NCI-H2081 treated with DMSO at 0.1 percent for 48 hours (cell line): ENCODE measurements around the gene EIF5A.

Experiments
- DNase-seq: peaks from one replicate; lab custom pipeline; 2025; lab: John Stamatoyannopoulos, UW

Gene EIF5A

GRCh38 chr17:7306911-7307685 is at the start of gene EIF5A:
Gene EIF5A (plus strand): TSS chr17:7307628. CDS start chr17:7309636, 2,008 bp downstream.
- DNase-seq = peak; percentile 93

DNA sequence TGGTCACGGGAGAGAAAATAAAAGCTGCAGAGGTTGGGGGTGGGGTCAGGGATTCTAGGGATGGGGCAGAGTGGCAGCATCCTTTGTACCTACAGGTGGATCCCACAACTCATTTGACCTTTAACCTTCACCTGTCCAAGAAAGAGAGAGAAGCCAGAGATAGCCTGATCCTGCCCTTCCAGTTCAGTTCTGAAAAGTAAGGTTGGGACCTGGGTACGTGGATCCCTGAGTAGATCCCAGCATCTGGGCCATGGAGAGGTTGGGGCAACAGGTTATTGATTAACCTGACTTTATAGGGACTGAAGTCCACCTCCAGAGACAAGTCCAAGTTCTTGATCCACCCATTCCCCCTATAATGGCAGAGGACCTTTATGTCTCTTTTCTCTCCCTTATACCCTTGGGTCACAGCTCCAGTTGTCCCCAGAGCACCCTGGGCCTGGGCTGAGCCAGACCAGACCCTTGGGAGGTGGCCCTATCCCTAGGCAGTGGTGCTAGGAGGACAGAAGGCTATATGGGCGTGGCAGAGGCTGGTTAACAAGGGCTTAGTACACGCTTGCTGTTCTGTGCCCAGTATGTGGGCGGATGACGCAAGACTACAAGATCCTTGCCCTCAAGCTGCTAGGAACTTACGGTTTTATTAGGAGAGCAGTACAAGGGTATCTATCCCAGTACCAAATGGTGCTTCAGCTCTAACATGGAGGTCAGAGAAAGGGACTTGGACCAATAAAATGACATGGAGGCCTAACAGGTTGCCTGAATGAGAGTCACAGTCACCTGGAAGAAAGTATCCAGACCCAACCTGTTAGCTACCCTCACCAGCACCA is 48.5 kb upstream of the EIF5A start:
- no peak for DNase-seq

GRCh38 chr17:7259555-7259889 is 47.9 kb upstream of the EIF5A start:
- no peak for DNase-seq

- DNase-seq = no peak
These were observed 47.3 kb upstream of the EIF5A start for GRCh38 chr17:7260151-7260550.

DNA sequence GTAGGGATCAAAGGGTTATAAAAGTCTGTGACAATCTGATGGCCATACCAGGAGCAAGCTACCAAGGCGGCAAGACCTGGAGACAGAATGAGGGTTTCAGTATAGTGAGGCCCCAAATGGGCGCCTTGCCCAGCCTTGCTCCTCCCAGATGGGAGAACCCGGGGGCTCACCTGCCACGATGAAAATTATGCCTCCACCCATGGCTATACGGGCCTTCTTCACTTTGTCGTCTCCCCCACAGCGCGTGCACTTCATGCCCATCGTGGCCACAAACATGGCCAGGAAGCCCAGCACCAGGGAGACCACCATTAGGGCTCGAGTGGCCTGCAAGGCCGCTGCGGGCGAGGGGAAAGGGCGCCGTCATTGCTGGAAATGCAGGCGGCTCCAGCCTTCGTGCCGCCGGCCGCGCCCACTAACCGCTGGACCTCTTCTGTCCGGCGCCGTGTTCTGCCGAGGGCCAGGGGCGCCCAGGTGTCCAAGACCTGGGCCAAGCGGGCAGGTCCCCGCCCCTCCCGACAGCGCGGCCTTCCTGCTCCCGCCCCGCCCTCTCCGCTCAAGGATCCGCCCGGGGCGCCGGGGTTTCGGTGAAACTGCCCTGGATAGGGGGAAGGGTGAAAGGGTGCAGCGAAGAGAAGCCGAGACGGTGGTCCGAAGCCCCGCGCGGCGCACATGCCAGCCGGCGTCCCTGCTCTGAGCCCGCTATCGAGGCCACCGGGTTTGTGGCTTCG is 46.6 kb upstream of the EIF5A start:
- DNase-seq = no peak

- DNase-seq = no peak
These were observed 45.8 kb upstream of the EIF5A start for GRCh38 chr17:7261379-7262191.

DNA sequence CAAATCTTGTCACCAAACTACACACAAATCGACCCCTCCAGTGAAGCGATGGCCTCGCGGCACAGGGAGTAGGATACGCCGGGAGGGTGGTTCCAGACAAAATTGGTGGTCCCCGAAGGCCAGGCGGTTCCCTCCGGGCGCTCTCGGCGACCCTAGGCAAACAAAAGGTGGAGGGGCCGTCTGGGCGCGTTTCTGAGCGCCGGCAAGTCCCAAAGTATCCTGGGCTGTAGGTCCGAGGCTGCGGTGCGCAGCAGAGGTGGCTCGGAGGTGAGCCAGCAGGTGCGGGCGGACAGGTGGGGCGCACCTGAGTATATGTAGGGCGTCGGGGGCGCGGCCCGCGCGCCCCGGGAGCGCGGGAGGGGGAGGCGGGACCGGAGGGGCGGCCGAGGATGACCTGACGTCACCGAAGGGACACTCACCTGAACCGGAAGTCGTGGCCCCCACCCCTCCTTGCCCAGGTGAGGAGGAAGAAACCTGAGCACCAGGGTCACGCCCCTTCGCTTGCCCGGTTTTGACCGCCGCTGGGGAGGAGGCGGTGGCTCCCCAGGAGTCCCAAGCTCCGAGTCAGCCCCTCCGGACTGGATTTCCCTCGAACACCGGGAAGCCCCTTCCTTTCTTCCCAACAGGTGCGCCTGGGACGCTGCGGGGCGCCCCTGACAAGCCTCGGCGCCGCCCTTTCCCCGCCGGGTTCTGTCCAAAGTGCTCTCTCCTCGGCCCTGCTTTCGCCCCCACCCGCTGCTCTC is 45.1 kb upstream of the EIF5A start, which contains the start of gene CLDN7:
CLDN7 (minus strand) TSS at position 287 of the 743 bp plus-strand sequence. CDS start 435 bp downstream, outside the sequence.
- no peak for DNase-seq

DNA sequence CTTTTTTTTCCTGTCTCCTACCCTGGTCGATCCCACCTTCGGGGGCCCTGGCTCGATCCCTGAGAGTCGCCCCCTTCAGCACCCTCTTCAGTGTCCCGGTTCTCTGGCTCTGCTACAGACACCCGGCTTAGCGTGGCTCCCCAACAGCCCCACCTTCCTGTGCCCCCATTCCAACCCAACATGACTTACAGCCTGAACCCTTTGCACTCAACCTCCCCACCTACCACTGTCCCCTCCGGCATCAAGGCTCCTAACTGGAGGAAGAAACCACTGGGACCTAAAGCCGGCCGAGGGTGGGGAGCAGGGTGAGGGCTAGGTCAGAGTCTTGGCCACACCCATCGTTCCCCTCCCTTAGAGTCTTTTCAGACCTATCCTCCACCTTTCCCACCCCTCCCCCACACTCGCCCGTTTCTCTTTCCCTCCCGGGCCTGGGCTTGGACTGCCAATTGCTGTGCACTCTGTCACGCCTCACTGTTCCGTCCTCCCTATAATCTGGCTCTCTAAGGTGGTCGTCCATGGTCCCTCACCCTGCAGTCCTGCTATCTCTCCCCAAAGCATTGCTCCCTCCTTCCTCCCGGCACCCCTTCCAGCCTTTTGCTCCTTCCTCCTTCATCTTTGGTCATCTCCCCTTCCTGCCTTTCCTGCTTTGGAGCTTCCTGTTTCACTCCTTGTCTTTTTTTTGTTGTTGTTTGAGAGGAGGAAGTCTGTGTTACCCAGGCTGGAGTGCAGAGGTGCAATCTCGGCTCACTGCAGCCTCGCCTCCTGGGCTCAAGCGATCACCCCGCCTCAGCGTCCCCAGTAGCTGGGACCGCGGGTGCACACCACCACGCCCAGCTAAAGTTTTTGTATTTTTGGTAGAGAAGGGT is 44.3 kb upstream of the EIF5A start:
- no peak for DNase-seq

DNA sequence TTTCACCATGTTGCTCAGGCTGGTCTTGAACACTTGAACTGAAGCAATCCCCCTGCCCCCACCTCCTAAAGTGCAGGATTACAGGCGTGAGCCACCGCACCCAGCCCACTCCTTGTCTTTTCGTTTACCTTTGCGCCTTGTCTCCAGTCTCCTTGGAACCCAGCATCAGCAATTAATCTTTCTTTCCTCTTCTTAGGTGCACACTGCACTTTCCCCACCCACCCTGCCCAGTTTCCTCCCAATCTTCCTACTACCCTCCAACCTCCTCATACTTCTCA is 43.7 kb upstream of the EIF5A start:
- DNase-seq = no peak

GRCh38 chr17:7266784-7267183 is 40.6 kb upstream of the EIF5A start:
- no peak for DNase-seq

- DNase-seq = no peak
These were observed 28.0 kb upstream of the EIF5A start for GRCh38 chr17:7279448-7279847.

DNA sequence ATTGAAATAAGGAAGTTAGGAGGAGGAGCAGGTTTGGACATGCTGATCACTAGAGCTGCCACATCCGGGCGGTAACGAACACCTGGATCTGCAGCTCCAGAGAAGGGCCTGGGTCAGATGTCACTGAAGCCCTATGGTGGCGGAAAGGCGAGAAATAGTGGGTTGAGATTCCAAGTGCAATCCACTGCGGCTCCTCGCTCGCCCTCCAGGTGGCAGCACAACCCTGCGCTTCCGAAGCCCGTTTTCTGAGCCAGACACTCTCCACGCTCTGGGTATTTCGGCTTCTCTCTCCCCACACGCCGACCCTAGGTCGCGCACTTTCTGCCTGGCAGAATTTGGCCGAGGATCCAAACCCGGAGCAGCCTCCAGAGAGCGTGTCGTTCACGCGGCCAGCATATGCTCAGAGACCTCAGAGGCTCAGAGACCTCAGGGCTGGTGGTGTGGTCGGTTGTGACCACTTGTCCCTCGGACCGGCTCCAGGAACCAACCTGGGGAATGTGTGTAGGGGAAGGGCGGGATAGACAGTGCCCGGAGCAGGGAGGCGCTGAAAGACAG is 26.8 kb upstream of the EIF5A start:
- DNase-seq = no peak

DNA sequence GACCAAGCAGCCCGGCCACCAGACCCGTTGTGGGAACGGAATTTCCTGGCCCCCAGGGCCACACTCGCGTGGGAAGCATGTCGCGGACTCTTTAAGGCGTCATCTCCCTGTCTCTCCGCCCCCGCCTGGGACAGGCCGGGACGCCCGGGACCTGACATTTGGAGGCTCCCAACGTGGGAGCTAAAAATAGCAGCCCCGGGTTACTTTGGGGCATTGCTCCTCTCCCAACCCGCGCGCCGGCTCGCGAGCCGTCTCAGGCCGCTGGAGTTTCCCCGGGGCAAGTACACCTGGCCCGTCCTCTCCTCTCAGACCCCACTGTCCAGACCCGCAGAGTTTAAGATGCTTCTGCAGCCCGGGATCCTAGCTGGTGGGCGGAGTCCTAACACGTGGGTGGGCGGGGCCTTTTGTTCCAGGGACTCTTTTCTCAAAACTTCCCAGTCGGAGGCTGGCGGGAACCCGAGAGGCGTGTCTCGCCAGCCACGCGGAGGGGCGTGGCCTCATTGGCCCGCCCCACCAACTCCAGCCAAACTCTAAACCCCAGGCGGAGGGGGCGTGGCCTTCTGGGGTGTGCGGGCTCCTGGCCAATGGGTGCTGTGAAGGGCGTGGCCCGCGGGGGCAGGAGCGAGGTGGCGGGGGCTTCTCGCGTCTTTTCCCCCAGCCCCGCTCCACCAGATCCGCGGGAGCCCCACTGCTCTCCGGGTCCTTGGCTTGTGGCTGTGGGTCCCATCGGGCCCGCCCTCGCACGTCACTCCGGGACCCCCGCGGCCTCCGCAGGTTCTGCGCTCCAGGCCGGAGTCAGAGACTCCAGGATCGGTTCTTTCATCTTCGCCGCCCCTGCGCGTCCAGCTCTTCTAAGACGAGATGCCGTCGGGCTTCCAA is 26.1 kb upstream of the EIF5A start, which contains the start of gene SLC2A4:
SLC2A4 (plus strand) TSS at position 645 of the 879 bp plus-strand sequence; CDS start at position 862, 217 bp downstream.
- DNase-seq = no peak

DNA sequence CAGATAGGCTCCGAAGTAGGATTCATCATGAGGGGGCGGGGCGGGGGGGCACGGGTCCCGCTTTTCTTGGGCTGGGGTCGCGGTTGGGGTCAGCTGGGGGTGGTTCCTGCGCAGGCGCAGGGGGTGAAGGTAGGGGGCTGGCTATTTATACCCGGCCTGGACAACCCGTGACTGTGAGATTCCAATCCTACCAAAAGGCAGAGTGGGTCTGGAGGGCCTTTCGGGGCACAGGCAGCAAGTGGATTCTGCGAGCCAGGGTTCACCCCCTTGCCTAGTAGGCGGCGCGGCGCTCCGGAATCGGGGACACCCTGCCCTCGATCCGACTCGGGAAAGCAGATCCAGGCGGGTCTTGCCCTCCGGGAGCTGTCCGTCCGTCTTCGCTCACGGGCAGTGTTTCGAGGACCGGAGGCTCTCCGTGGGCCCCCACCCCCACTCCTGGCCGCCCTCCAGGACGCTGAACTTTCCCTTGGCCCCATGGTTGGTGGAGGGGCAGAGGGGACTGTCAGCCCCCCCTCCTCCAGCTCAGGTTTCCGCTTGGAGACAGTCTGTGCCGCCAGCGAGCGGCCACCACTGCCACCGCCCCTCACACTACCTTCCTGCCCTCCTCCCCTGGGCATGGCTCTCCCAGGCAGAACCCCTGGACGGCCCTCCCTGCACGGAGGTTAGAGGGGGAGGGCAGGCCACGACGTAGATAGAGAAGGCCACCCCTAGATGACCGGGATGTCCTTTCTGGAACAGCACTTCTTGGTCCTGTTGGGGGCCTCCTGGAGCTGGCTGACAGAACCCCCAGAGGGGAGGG is 25.3 kb upstream of the EIF5A start:
- no peak for DNase-seq

DNA sequence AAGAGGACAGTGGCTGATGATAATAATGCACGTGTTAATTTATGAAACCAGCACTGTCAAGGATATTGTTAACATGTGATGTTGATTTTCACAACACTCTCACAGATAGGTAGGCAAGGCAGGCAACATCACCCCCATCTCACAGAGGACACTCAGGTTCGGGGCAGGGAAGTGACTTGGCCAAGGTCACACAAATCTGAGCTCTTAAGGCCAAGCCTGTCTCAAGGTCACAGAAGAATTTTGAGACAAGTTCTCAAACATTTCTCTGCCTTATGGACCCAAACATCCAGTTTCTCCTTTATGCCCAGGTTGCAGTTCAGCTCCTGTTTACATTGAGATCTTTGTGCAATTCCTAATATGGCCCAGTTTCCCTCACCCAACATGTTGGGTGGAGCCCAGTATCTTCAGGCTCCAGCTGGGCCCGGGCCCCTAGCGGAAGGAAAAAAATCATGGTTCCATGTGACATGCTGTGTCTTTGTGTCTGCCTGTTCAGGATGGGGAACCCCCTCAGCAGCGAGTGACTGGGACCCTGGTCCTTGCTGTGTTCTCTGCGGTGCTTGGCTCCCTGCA is 24.6 kb upstream of the EIF5A start:
- DNase-seq = no peak

GRCh38 chr17:7283471-7284216 is 23.8 kb upstream of the EIF5A start:
- no peak for DNase-seq

GRCh38 chr17:7284911-7285310 is 22.5 kb upstream of the EIF5A start:
- DNase-seq = no peak
